IMR-90 (cell line): Measurements from ENCODE around the gene SPTLC2. TPM values are rescaled to one million over a fixed set of nuclear protein-coding genes. Genes with fewer than 3 reads are reported as not detected.

Experiments used
- ATAC-seq: fragments of 200-7000 bp; cut with Tn5 transposase; 2 replicates; pipeline ENCODE4 v1.9.1; 2020; ENCODE audit warnings: low read depth, mild to moderate bottlenecking, moderate library complexity
- BruUV-seq: library from RNA; stranded (reverse); fragments of 400-500 nt; replicated peaks from 2 replicates; lab custom pipeline; 2021; lab: Mats Ljungman, UMichigan
- CTCF ChIA-PET: fragments of 300-600 bp; formaldehyde crosslinking; extraction: SDS; loops from one replicate; lab custom pipeline; 2021; ENCODE audit warnings: antibody characterized with exemption; lab: Yijun Ruan, JAX
- POLR2A ChIA-PET: fragments of 300-600 bp; sonication (Branson Sonifier 250); formaldehyde crosslinking; loops from one replicate; lab custom pipeline; 2022; ENCODE audit warnings: antibody characterized with exemption; ENCODE audit not compliant: unreplicated experiment; lab: Charles Lee
- DNase-seq: peaks from one replicate; pipeline ENCODE4 v3.0.0; 2013
- H2AFZ ChIP-seq: replicated peaks from 2 replicates; pipeline ENCODE3; 2013; ENCODE audit warnings: low read length, mild to moderate bottlenecking; ENCODE audit not compliant: poor library complexity
- H2AK5ac ChIP-seq: 2 replicates; pipeline ENCODE4 v1.6.1; 2013; ENCODE audit warnings: low read depth, low read length, inconsistent platforms
- H2AK9ac ChIP-seq: replicated peaks from 2 replicates; pipeline ENCODE3; 2013; ENCODE audit warnings: mild to moderate bottlenecking, low read depth, low read length, moderate library complexity; ENCODE audit not compliant: poor library complexity
- H2BK120ac ChIP-seq: 2 replicates; pipeline ENCODE4 v1.6.1; 2013; ENCODE audit warnings: low read depth, low read length, inconsistent platforms
- H2BK15ac ChIP-seq: 3 replicates; pipeline ENCODE4 v1.6.1; 2013; ENCODE audit warnings: low read depth, low read length, inconsistent platforms
- H2BK20ac ChIP-seq: 2 replicates; pipeline ENCODE4 v1.6.1; 2013; ENCODE audit warnings: low read depth, mild to moderate bottlenecking, inconsistent platforms, low read length, moderate library complexity
- H2BK5ac ChIP-seq: 2 replicates; pipeline ENCODE4 v1.6.1; 2013; ENCODE audit warnings: mild to moderate bottlenecking, low read depth, low read length, inconsistent platforms; ENCODE audit not compliant: poor library complexity, severe bottlenecking
- H3K14ac ChIP-seq: replicated peaks from 2 replicates; pipeline ENCODE4 v1.6.1; 2013; ENCODE audit warnings: low read depth, low read length, inconsistent platforms
- H3K18ac ChIP-seq: 2 replicates; pipeline ENCODE4 v1.6.1; 2013; ENCODE audit warnings: low read depth, low read length, control low read depth
- H3K23ac ChIP-seq: 2 replicates; pipeline ENCODE4 v1.6.1; 2013; ENCODE audit warnings: low read depth, low read length, inconsistent platforms
- H3K27ac ChIP-seq: 2 replicates; pipeline ENCODE4 v1.5.1; 2013; ENCODE audit warnings: mild to moderate bottlenecking, control low read depth, low read length; ENCODE audit not compliant: insufficient read depth
- H3K27me3 ChIP-seq: 2 replicates; pipeline ENCODE4 v1.6.1; 2013; ENCODE audit warnings: low read length; ENCODE audit not compliant: control insufficient read depth, insufficient read depth
- H3K36me3 ChIP-seq: 2 replicates; pipeline ENCODE4 v1.6.1; 2013; ENCODE audit warnings: low read length, mixed read lengths; ENCODE audit not compliant: control insufficient read depth, insufficient read depth
- H3K4ac ChIP-seq: 2 replicates; pipeline ENCODE4 v1.6.1; 2013; ENCODE audit warnings: low read depth, low read length, inconsistent platforms
- H3K4me1 ChIP-seq: 2 replicates; pipeline ENCODE4 v1.6.1; 2013; ENCODE audit warnings: low read length, mixed read lengths; ENCODE audit not compliant: control insufficient read depth, insufficient read depth
- H3K4me2 ChIP-seq: 2 replicates; pipeline ENCODE4 v1.6.1; 2013; ENCODE audit warnings: low read depth, mild to moderate bottlenecking, control low read depth, low read length, moderate library complexity
- H3K4me3 ChIP-seq: 2 replicates; pipeline ENCODE4 v1.5.1; 2013; ENCODE audit warnings: low read depth, mild to moderate bottlenecking, control low read depth, low read length, moderate library complexity; ENCODE audit not compliant: insufficient read depth
- H3K56ac ChIP-seq: 2 replicates; pipeline ENCODE4 v1.6.1; 2013; ENCODE audit warnings: low read length, inconsistent platforms; ENCODE audit not compliant: insufficient read depth; ENCODE audit errors: extremely low read depth
- H3K79me1 ChIP-seq, 2 experiments: 2 replicates each; pipeline ENCODE4 v1.6.1; 2013; ENCODE audit warnings: low read length in 2 of 2, inconsistent platforms in 1 of 2, low read depth in 1 of 2
- H3K9ac ChIP-seq: 2 replicates; pipeline ENCODE4 v1.6.1; 2013; ENCODE audit warnings: low read depth, low read length, control low read depth
- H3K9me1 ChIP-seq: 2 replicates; pipeline ENCODE4 v1.6.1; 2013; ENCODE audit warnings: low read length, inconsistent platforms; ENCODE audit not compliant: insufficient read depth
- H3K9me3 ChIP-seq: 2 replicates; pipeline ENCODE4 v1.6.1; 2013; ENCODE audit warnings: low read length; ENCODE audit not compliant: control insufficient read depth, insufficient read depth
- H4K20me1 ChIP-seq: 2 replicates; pipeline ENCODE4 v1.6.1; 2013; ENCODE audit warnings: low read length, inconsistent platforms; ENCODE audit not compliant: insufficient read depth
- H4K5ac ChIP-seq: 2 replicates; pipeline ENCODE4 v1.6.1; 2013; ENCODE audit warnings: mild to moderate bottlenecking, low read depth, low read length, control low read depth
- H4K8ac ChIP-seq, 2 experiments: 2 replicates each; pipeline ENCODE4 v1.6.1; 2013; ENCODE audit warnings: low read depth in 2 of 2, low read length in 2 of 2, control low read depth in 1 of 2, inconsistent platforms in 1 of 2
- H4K91ac ChIP-seq: 2 replicates; pipeline ENCODE4 v1.6.1; 2013; ENCODE audit warnings: low read depth, low read length, inconsistent platforms; ENCODE audit not compliant: insufficient read depth
- CEBPB ChIP-seq: IDR thresholded peaks from 2 replicates; pipeline ENCODE4 v1.6.1; 2012; ENCODE audit warnings: low read depth, low read length, improper control_type of control experiment
- CHD1 ChIP-seq: IDR thresholded peaks from 2 replicates; pipeline ENCODE4 v1.6.1; 2012; ENCODE audit warnings: low read depth, low read length, improper control_type of control experiment
- ELK1 ChIP-seq: fragments of 150-350 bp; IDR thresholded peaks from 2 replicates; pipeline ENCODE4 v1.6.1; 2016; ENCODE audit warnings: low read depth, mild to moderate bottlenecking, low read length, moderate library complexity, borderline replicate concordance
- FOS ChIP-seq: fragments of 150-350 bp; IDR thresholded peaks from 2 replicates; pipeline ENCODE4 v1.6.1; 2016; ENCODE audit warnings: low read depth, low read length
- MAFK ChIP-seq: IDR thresholded peaks from 2 replicates; pipeline ENCODE4 v1.6.1; 2012; ENCODE audit warnings: low read depth, low read length, improper control_type of control experiment
- MAZ ChIP-seq: IDR thresholded peaks from 2 replicates; pipeline ENCODE4 v1.6.1; 2012; ENCODE audit warnings: low read depth, mild to moderate bottlenecking, low read length, improper control_type of control experiment, moderate library complexity, borderline replicate concordance
- MXI1 ChIP-seq: IDR thresholded peaks from 2 replicates; pipeline ENCODE4 v1.6.1; 2012; ENCODE audit warnings: low read depth, mild to moderate bottlenecking, low read length, moderate library complexity, borderline replicate concordance
- POLR2A ChIP-seq: IDR thresholded peaks from 2 replicates; pipeline ENCODE4 v1.6.1; 2012; ENCODE audit warnings: mild to moderate bottlenecking, low read depth, low read length
- RCOR1 ChIP-seq: IDR thresholded peaks from 2 replicates; pipeline ENCODE4 v1.6.1; 2012; ENCODE audit warnings: mild to moderate bottlenecking, low read length, improper control_type of control experiment; ENCODE audit not compliant: insufficient replicate concordance
- RFX5 ChIP-seq: IDR thresholded peaks from 2 replicates; pipeline ENCODE4 v1.8.0; 2012; ENCODE audit warnings: low read depth, mild to moderate bottlenecking, low read length, moderate library complexity
- USF2 ChIP-seq: fragments of 150-350 bp; IDR thresholded peaks from 2 replicates; pipeline ENCODE4 v1.6.1; 2017; ENCODE audit warnings: mild to moderate bottlenecking, antibody characterized with exemption, low read length, low read depth
- WGBS, 2 experiments: methylation state at CpG; one replicate each; pipeline versions ENCODE4 v1.1.5 to v1.1.7; 2013; ENCODE audit warnings: missing lambda C conversion rate in 2 of 2; ENCODE audit not compliant: insufficient read length in 1 of 2; ENCODE audit errors: extremely low coverage in 2 of 2; 5-methylcytosine and 5-hydroxymethylcytosine counted together
- dilution Hi-C: fragments of 300-500 bp; cut with HindIII; formaldehyde crosslinking; loops from one replicate; pipeline ENCODE4 v1.14.3; 2018; ENCODE audit warnings: low sequenced_read_pairs; ENCODE audit not compliant: unreplicated experiment
- in situ Hi-C: fragments of 300-500 bp; cut with MboI; formaldehyde crosslinking; loops from 3 replicates; pipeline ENCODE4 v1.14.3; 2019; ENCODE audit warnings: low sequenced_read_pairs, inconsistent platforms, mixed read lengths
- intact Hi-C: fragments of 100-400 bp; cut with micrococcal nuclease; formaldehyde crosslinking; loops from 2 replicates; pipeline ENCODE4 v1.10.0; 2022
- polyA plus RNA-seq, 3 experiments: library from polyadenylated mRNA; depleted of rRNA; stranded (reverse); fragments of >200 nt; gene quantifications; 2 replicates each; pipeline ENCODE4 v1.2.3, GENCODE V29; 2012; ENCODE audit warnings: low replicate concordance in 1 of 3
- total RNA-seq: library from RNA; depleted of rRNA; stranded (reverse); fragments of >200 nt; gene quantifications from 2 replicates; pipeline ENCODE4 v1.2.3, GENCODE V29; 2012

Gene SPTLC2
- total and polyA plus RNA-seq, 2 of the 4 experiments (the other 2 are of a cell fraction): 22.6 to 68.3 TPM

GRCh38 chr14:77616454-77617229, at the start of gene SPTLC2 (continued):
- TF ChIP-seq MXI1 (no peak; the same call in 1 of the 2 replicates), RCOR1 (peak; percentile 36), CHD1 (no peak), CEBPB (no peak), RFX5 (no peak)

- ATAC-seq (peak; percentile 18; the same call in 1 of the 2 replicates), DNase-seq (peak; percentile 38)
- Histone ChIP-seq H2BK15ac (no peak overlapping the region), H4K8ac (no peak overlapping the region), H2AFZ (no peak overlapping the region), H3K4ac (no peak overlapping the region), H4K20me1 (no peaks in the 10 kb centered on the region), H3K23ac (no peak overlapping the region), H3K9me1 (peaks cover 2% of the 10 kb centered on the region; the same call in 1 of the 2 replicates), H3K9ac (no peak overlapping the region), H2AK5ac (no peak overlapping the region), H3K14ac (no peak overlapping the region), H2BK120ac (no peak overlapping the region), H2AK9ac (no peak overlapping the region), H3K4me3 (no peak overlapping the region), H3K79me1 (no peaks in the 10 kb centered on the region), H3K56ac (no peak overlapping the region), H4K91ac (no peak overlapping the region), H3K27me3 (no peaks in the 10 kb centered on the region), H2BK5ac (no peak overlapping the region), H3K4me2 (no peak overlapping the region), H3K27ac (no peak overlapping the region), H3K9me3 (no peaks in the 10 kb centered on the region), H3K4me1 (peaks cover 8% of the 10 kb centered on the region), H3K36me3 (no peaks in the 10 kb centered on the region), H3K18ac (no peak overlapping the region), H2BK20ac (no peak overlapping the region), H4K5ac (no peak overlapping the region)
- ChIA-PET CTCF (interaction anchor here (0.5 kb wide), 1 partner anchor 117 kb away, joined by 3 read pairs; no protein-coding TSS in a partner anchor), POLR2A (no interaction called here)
- in situ Hi-C loops (no loop called here), dilution Hi-C loops (no loop called here), intact Hi-C loops (no loop called here)
- no TSS peak for BruUV-seq
- TF ChIP-seq CEBPB (no peak), ELK1 (no peak), POLR2A (no peak), RCOR1 (no peak), MAZ (no peak), MAFK (no peak), RFX5 (no peak), FOS (no peak), USF2 (no peak)
- WGBS, 2 experiments: no CpG with 5 or more reads among the region's 6 CpGs
Measured at GRCh38 chr14:77663293-77663692, 46.9 kb upstream of the SPTLC2 start.
